Hippocampal formation (tissue), 2 donors: ENCODE results near the gene RBM20.

Source experiments
- DNase-seq, 2 donors: peaks; one replicate each; lab custom pipeline; 2025; lab: John Stamatoyannopoulos, UW

Gene RBM20

DNA sequence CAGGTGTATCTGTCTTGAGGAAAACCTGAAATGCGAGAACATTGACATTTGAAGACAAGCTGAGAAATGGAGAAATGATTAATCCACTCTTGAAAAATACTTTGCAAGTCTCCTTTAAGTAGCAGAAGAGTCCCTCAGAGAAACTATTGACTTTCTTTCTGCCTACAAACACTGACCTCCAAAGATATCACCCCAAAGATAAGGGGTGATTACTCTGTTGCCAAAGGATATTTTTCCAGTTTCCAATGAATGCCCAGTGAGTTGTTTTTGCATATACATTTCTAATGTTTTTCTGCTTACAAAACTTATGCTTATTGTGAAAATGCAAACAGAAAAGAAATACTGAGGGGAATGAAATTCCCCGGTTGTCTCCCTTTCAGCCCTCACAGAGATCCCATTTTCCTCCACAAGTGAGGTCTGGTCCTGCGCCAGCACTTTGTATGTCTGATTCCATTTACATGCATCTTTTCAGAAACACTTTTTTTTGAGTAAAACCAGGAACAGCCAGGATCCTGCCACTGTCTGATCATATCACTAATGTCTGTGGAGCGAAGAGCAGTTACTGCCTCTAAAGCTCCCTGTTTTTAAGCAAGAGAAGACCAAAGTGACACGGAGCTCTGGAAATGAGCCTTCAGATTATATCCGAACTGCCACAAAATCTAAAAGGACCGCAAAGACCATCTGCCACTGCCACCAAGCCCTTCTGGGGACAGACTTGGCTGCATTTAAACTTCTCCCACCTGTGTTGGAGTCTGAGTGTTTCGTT is 144.7 kb downstream of the RBM20 start:
- DNase-seq: no peak

DNA sequence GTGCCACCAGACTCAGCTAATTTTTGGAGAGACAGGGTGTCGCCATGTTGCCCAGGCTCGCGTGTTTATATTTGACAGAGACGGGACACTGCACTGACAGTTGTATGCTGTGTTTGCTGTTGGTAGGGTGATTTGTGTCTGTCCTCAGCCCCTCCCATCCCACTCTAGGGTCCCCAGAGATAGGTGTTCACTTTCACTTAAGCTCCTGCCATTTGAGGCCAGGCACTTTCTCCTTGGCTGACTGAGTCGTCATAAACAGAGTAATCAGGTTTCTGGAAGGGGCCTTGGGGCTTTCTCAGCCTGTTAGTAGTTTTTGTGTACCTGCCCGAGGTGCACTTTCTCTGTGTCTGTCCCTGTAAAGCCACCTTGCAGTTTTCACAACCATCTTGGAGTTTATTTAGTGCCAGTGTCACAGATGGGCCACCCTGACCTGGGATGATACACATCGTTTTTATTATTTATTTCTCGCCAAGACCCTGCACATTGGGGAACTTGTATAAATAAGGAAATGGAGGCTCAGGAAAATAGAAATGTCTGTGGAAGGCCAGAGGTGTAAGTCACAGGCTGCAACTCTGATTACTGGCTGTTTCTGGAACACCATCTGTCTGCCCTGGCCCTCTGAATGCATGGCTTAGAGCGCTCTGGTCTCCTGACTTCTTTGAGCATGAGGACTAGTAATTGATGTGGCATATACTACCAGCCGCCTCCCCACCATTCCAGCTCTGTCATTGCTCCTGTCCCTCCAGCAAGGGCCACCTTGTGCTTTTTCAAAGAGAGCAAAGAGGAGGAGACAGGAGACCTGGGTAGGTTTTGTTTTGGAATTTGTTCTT is 145.7 kb downstream of the RBM20 start:
- DNase-seq: no peak

DNA sequence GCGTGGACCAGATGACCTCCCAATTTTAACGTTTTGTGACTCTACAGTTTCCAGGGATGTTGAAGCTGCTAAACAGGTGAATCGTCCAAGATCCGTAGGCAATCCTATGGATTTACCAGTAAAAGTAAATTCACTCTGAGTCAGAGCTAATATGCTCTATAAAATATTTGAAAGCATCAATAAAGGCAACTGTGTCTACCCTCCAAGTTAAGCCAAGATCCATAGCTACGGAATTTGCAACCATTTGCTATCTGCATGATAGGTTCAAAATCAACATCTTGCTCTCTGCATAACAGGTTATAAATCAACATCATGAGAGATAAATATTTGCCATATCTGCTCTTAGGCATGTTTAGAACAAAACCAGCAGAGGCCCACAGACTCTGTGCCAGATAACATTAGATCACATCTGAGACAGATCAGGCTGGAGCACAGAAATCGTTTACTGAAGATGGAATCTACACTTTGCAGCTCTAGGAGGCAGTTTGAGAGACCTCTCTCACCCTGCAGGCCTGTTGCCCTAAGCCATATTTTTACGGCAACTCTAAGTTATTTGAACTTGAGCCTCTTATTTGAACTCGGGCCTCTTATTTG is 146.9 kb downstream of the RBM20 start:
- DNase-seq: no peak

DNA sequence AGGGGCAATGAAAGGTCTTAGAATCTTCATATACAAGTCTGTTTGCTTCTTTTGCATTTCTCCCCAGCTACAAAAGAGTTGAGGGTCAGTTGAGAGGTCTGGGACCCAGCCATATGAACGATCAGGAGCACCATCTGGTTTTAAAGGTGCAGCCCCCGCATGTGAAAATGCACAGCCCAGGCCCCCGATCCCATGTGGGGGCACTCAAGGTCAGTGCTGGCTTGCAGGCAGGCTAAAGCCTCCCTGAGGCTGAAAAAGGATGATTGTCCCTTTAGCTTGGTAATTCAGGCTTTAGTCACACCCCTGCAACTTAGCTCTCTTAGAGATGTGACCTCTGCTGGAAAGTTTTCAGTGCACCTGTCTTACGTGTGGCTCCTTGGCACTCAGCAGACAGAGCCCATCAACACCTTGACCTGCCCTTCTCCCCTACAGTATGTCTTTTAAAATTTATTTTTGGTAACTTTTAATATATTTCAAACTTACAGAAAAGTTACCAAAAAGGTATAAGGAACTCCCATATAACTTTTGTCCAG is 147.5 kb downstream of the RBM20 start:
- DNase-seq: no peak

DNA sequence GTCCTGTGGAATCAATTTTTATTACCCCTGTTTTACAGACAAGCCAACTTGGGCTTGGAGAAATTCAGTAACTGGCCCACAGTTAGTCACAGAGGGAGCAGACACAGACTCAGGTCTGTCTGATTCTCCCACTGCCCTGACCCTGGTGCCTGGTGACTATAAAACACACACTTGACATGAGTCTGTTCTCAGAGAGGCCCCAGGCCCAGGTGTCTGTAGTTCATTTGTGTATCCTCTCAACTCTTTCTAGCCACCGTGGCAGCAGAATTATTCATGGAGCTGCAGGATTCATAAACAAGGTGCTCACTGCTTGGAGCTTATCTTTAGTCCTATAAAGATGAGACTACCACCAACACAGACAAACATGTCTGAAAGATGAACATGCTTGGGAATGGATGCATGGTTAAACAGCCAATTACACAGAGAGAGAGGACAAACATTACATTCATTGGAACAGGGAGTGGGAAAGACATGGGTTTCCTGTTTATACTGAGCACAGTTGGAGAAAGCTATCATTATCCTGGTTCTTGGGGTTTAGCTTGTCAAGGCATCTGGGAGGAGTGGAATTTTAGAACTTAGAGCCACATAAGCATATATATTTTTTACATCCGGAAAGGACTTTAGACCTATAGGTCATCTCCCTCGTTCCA is 148.5 kb downstream of the RBM20 start:
- no peak for DNase-seq

DNA sequence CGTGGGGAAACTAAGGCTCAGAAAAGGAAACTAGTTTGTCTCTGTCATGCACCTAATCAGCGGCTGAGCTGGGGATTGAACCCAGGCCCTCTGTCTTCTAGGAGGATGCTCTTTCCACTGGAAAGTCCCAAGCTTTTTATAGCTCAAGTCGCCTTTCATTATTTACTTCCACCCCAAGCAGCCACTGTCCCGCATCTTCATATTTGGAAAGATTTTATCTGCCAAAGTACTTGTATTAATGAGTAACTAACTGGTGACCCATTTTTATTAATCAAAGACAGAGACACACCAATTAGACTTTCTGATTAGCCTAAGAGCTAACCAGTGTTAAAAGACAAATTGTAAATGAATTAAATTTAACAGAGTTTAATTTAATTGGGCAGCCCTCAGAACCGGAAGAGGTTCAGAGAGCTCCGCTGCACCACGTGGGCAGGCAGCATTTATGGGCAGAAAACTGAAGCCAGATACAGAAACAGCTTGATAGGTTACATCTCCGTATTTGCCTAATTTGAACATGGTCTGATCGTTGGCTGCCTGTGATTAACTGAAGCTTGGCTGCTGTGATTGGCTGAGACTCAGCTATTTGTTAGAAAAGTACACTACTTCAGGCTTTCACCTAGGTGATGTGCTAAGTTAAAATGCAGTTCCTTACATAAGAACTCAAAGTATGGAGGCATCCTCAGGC is 149.1 kb downstream of the RBM20 start:
- no peak for DNase-seq

DNA sequence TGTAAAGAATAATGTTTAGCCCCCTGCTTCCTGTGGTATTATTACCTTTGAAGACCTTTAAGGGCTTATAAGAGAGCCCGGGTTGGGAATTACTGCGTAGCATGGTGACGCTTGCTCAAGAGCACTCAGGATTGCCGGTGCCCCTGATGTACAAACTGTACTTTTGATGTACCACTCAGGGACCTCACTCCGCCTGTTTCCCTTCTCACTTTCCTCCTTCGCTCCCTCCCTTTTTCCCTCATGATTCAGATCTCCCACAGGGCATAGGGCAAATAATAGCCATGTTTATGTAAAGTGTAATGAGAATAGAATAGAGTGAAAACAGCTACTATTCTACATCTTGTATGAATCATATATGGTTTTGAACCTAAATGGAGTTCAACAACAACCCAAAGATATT is 149.8 kb downstream of the RBM20 start:
- DNase-seq: no peak

DNA sequence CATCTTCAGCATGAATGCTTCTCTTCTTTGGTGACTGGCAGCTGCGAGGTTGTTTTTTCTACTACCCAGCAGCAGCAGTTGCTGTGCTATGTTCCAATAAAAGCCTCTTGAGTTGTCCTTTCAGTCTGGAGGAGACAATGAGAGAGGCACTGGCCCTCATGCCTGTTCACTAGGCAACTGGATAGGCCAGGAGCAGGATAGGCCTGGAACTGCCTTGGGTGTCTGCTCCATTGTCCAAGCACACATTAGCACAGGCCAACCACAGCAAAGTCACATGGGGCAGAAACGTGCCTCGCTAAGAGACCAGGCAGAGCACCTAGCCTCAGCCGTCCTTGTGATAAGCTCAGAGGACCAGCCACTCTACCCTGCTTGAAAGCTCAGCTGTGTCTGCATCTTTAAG is 150.7 kb downstream of the RBM20 start:
- DNase-seq: peak; percentile 64 to 82

DNA sequence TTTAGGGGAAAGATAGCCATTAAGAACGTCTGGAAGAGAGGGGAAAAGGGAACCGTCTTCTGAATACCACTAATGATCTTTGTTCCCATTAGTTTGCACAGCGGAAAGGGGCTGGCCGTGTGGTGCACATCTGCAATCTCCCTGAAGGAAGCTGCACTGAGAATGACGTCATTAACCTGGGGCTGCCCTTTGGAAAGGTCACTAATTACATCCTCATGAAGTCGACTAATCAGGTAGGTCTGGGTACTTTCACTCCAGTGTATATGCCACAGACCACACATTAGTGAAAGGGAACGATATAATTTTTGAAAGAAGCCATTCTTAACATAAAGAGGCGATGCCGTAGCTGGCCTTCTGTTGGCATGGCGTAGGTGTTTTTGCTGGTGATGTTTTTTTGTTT is 153.3 kb downstream of the RBM20 start:
- no peak for DNase-seq

DNA sequence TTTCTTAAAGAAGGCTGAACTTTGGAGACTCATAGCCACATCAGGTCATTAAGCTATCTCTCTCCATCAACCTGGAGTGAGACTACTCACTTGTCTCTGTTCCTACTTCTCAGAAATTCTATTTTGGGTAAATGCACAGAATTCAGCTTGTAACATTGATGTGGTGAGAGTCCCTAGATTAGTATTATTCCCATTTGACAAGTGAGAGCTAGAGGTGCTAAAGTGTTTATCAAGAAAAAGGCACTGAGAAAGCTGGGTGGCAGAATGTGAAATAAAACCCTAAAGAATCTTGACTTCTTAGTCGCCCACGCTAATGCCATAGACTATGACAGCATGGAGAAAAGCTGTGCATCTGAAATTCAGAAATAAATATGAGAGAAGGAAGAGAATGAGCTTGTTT is 154.2 kb downstream of the RBM20 start:
- no peak for DNase-seq

DNA sequence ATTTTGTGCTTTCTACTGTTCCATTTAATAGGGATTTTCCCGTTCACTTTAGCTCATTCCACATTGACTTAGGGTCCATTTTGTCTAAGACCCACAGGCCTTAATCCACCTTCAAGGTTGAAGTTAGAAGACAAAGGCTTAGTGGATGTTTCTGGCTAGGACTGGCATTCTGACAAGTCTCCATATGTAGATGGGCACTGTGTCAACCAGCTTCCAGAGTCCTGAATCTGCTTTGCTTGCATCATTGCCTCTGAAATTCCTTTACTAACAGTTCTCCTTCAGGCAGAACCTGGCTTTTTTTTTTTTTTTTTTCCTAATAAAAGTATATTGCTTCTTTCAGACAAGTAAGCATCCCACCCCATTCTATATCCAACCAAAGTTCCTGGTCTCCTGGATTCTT is 158.0 kb downstream of the RBM20 start:
- DNase-seq: no peak

DNA sequence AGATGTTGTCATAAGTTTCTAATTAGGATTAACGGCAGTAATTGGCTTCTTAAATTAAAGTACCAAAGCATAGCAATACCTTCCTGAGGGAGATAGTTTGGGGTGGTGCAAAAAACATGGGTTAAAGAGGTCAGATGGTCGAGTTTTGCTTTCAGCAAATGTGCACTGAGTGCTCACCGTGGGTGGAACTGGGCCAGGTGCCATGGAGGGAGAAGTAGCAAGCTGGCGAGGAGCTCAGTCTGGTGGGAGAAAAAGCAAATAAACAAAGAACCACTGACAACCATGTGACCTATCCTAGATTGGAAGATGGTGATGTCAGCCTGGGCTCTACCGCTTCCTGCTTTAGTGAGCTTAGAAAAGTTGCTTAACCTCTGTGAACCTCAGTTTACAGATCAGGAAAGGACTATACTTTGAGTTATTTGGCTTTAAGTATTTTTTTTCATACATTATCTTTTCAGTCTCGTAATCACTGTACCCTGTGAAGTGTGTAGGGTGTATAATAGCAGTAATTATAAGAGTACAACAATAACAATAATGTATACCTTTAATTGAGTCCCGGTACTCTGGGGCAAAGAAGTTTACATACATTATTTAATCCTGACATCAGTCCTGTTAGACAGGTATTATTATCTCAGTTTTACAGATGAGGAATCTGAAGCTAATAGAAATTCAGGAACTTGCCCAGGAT is 158.6 kb downstream of the RBM20 start:
- peak in 1 of 2 donors; percentile 33 for DNase-seq

DNA sequence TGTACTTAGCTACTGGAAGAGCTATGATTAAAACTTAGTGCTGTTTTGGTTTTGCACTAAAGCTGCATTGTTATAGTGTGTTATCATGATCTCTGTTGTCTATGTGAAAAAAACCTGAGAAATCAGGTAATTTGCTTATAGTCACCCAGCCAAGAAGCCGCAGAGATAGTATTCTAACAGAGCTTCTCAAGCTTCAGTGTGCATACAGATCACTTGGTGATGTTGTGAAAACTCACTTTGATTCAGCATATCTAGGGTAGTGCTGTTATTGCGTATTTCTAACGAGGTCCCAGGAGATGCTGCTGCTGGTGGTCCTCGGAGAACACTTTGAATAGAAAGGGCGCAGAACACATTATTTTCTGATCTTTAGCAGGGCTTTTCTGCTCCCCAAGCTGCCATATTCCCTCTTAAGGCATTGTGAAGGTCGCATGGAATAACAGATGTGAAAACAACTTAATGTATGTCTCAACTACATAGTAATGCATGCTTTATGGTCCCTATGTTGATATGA is 159.2 kb downstream of the RBM20 start:
- DNase-seq: no peak

DNA sequence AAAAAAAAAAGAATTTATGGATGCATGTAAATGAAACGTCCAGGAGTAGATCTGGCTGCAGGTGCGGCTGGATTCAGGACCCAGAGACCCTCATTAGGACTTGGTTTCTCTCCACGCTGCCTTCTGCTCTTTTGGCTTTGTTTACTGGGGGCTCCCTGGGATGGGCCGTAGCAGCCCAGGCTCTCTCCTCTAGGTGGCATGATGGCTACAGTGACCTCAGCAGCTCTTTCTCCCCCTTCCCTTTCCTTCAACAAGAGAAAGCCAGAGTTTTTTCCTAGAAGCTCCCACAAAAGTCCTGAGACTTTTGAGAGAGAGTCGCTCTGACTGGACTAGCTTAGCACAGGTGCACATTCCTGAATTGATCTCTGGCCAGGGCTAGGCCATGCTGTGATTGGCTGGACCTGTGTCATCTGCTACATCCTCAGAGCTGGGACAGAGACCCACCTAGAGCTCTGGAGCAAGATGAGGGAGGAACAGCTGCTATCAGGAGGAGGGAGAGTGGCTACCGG is 159.7 kb downstream of the RBM20 start:
- DNase-seq: peak; percentile 61 to 70

DNA sequence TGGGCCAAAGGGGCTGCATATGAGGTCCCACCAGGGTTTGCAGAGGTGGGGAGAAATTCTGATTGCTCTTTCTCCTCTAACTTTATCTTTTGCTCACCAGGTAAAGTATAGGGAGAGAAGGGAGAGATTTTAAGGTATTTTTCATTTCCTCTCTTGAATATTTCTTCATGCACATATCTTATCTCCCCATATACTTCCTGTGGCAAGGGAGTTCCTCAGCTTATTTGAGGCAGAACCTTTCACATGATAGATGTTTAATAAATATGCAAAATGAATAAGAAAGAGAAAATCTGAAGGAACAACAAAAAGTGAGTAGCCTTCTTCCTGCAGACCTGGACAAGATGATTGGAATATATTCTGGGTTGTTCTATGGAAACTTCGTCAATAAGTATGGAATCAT is 160.2 kb downstream of the RBM20 start:
- no peak for DNase-seq

DNA sequence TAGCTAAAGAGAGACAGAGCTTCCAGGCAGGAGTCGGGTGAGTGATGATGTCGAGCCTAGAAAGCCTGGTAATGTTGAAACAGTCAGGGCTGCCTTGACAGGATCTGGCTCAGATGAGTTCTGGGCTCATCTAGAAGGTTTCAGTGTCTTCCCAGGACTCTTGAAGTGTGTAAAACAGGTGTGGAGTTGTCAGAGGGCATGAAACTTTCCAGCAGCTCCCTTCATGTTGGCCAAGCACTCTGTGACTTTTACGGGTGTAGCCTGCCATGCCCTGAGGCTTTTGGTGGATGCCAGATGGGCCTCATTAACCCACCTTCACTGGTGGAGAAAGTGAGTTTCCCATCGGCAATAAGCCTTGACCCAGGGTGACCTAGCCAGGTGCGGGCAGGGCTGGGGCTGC is 161.2 kb downstream of the RBM20 start:
- DNase-seq: no peak

DNA sequence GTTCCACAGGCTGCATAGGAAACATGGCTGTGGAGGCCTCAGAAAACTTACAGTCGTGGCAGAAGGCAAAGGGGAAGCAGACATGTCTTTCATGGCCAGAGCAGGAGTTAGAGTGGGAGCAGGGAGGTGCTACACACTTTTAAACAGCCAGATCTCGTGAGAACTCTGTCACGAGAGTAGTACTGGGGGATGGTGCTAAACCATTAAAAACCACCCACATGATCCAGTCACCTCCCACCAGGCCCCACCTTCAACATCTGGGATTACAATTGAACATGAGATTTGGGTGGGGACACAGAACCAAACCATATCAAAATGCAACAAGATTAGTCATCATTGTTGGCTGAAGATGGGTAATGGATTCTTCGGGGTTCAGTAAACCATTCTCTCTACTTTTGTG is 162.2 kb downstream of the RBM20 start:
- DNase-seq: no peak

DNA sequence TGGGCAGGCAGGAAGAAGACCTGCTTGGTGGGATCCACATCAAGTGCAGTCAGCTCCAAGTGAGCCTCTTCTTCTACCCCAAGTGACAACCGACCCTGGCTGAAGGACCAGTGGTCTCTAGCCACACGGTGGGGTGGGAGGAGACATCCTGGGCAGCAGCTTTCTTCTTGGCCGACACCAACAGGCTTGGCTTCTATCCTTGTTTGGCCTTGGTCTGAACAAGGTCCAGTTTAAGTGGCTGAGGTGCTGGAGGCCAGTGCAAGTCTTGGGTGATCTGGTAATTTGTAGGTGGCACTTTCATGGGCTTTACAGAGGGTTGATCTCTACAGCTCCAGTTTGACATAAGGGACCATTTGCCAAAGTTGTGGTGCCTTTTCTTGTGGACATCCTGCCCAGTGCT is 164.0 kb downstream of the RBM20 start:
- DNase-seq: no peak

DNA sequence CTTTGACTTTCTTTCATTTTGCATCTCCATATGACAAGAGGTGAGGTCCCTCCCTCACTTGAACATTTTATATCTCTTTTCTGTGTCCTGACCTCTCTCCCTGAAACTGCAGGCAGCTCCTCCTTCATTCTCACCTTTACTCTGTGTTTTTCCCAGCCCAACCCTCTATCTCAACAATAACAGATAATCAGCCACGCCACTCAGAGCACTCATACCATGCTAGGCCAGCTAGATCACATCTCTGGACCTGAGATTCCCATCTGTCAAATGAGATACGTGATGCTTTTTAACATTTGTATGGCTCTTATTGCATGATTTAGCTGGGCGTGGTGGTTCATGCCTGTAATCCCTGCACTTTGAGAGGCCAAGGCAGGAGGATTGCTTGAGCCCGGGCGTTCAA is 164.5 kb downstream of the RBM20 start:
- DNase-seq: no peak

DNA sequence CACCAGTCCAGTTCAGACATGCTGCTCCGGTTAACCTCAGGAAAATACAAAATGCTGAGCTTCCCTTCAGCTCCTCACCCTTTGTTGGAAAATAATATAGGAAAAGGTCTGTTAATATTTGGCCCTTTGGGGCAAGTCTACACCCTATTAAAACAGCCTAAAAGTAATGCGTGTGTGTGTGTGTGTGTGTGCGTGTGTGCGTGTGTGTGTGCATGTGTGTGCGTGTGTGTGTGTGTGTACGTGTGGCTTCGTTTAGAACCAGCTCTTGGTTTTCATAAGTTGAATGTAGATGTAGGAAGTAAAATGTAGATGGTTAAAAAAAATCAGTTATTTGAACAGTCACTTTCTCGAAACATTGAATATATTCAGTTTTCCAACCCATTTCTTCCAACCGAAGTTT is 166.5 kb downstream of the RBM20 start:
- DNase-seq: no peak
